ENCODE data around the gene QSOX2.

DNA sequence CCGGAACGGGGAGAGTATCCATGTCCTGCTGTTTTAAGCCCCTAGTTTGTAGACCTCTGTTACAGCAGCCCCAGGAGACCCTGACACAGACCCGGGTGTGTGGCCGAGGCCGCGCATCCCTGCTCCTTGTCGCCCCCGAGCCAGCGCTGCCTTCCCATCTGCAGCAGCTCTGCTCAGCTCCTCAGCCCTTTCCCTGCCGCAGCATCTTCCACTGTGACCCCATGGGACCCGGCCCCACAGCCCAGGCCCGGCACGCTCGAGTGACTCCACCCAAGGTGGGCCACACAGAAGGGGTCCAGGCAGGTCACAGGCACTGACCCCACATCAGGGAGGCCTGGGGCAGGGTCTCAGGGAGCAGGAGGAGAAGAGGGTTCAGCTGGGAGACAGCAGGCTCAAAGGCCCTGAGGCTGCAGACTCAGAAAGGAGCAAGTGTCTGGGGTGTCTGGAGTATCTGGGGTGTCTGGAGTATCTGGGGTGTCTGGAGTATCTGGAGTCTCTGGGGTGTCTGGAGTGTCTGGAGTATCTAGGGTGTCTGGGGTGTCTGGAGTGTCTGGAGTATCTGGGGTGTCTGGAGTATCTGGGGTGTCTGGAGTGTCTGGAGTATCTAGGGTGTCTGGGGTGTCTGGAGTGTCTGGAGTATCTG lies 71.8 kb downstream of the QSOX2 start:
- TF ChIP-seq, protein P1, sequence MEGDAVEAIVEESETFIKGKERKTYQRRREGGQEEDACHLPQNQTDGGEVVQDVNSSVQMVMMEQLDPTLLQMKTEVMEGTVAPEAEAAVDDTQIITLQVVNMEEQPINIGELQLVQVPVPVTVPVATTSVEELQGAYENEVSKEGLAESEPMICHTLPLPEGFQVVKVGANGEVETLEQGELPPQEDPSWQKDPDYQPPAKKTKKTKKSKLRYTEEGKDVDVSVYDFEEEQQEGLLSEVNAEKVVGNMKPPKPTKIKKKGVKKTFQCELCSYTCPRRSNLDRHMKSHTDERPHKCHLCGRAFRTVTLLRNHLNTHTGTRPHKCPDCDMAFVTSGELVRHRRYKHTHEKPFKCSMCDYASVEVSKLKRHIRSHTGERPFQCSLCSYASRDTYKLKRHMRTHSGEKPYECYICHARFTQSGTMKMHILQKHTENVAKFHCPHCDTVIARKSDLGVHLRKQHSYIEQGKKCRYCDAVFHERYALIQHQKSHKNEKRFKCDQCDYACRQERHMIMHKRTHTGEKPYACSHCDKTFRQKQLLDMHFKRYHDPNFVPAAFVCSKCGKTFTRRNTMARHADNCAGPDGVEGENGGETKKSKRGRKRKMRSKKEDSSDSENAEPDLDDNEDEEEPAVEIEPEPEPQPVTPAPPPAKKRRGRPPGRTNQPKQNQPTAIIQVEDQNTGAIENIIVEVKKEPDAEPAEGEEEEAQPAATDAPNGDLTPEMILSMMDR (IDR thresholded peaks at IDR 0.05): no peak
- no peak for TF ChIP-seq POLR2AphosphoS5 (IDR thresholded peaks at IDR 0.05)
- no peak for TF ChIP-seq POLR2A (IDR thresholded peaks at IDR 0.05)
